ENCODE results near the gene NRM.

DNA sequence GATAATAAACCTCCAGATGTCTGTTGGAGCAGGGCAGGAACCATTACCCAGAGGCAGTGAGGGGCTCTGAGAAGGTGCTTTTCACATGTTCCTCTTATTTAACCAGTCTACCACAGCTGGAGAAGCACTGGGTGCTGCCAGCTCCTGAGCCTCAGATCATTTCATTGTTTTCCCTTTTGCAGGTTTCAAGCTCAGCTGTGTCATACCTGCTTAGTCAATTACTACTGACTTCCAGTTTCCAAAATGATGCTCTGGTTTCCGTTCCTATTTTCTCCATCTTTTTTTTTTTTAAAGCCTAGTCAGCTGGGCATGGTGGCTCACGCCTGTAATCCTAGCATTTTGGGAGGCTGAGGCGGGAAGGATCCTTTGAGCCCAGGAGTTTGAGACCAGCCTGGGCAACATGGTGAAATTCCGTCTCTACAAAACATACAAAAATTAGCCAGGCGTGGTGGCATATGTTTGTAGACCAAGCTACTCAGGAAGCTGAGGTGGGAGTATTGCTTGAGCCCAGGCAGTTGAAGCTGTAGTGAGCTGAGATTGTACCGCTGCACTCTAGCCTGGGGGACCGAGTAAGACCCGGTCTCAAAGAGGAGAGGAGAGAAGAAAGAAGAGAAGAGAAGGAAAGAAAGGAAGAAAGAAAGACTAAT, 45.0 kb upstream of the NRM start:
- TF ChIP-seq EZH2 (IDR thresholded peaks at IDR 0.05; ENCODE audit: borderline replicate concordance, low read depth, low read length, severe bottlenecking): no peak
- TF ChIP-seq, protein P1, sequence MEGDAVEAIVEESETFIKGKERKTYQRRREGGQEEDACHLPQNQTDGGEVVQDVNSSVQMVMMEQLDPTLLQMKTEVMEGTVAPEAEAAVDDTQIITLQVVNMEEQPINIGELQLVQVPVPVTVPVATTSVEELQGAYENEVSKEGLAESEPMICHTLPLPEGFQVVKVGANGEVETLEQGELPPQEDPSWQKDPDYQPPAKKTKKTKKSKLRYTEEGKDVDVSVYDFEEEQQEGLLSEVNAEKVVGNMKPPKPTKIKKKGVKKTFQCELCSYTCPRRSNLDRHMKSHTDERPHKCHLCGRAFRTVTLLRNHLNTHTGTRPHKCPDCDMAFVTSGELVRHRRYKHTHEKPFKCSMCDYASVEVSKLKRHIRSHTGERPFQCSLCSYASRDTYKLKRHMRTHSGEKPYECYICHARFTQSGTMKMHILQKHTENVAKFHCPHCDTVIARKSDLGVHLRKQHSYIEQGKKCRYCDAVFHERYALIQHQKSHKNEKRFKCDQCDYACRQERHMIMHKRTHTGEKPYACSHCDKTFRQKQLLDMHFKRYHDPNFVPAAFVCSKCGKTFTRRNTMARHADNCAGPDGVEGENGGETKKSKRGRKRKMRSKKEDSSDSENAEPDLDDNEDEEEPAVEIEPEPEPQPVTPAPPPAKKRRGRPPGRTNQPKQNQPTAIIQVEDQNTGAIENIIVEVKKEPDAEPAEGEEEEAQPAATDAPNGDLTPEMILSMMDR (IDR thresholded peaks at IDR 0.05; ENCODE audit: borderline replicate concordance, extremely low read depth, low read length, poor library complexity, severe bottlenecking): no peak
